H1 (cell line): ENCODE data around the gene SLAIN2. TPM values are rescaled to one million over a fixed set of nuclear protein-coding genes. Genes with fewer than 3 reads are reported as not detected.

Experiments
- CTCF ChIA-PET: fragments of 300-600 bp; sonication (Branson Sonifier 250); formaldehyde crosslinking; loops from one replicate; lab custom pipeline; 2021; ENCODE audit not compliant: partially characterized antibody; lab: Charles Lee
- POLR2A ChIA-PET: fragments of 300-600 bp; sonication (Branson Sonifier 250); formaldehyde crosslinking; loops from one replicate; lab custom pipeline; 2021; ENCODE audit warnings: inconsistent platforms; ENCODE audit not compliant: partially characterized antibody; lab: Charles Lee
- DNase-seq, 2 experiments: peaks; one replicate each; pipeline versions ENCODE4 v3.0.0 to v3.0.0-alpha.2; 2010 to 2022; ENCODE audit warnings: low spot score in 2 of 2, low read depth in 1 of 2, mixed read lengths in 1 of 2
- FAIRE-seq: peaks from 2 replicates; lab custom pipeline; 2011; peaks lifted over from hg19 to GRCh38; lab: Jason Lieb, UNC
- H2AFZ ChIP-seq: 2 replicates; pipeline ENCODE4 v1.8.1; 2012; ENCODE audit warnings: low read length, inconsistent platforms
- H2AK5ac ChIP-seq: 2 replicates; pipeline ENCODE4 v1.6.1; 2013; ENCODE audit warnings: low read depth, low read length
- H2BK120ac ChIP-seq: replicated peaks from 2 replicates; pipeline ENCODE3; 2013; ENCODE audit warnings: low read depth, low read length, inconsistent platforms
- H2BK12ac ChIP-seq: 2 replicates; pipeline ENCODE4 v1.6.1; 2013; ENCODE audit warnings: low read depth, low read length
- H2BK15ac ChIP-seq: 2 replicates; pipeline ENCODE4 v1.6.1; 2013; ENCODE audit warnings: low read length
- H2BK20ac ChIP-seq: 2 replicates; pipeline ENCODE4 v1.6.1; 2013; ENCODE audit warnings: low read length
- H2BK5ac ChIP-seq: 2 replicates; pipeline ENCODE4 v1.6.1; 2013; ENCODE audit warnings: low read depth, low read length
- H3K14ac ChIP-seq: 2 replicates; pipeline ENCODE4 v1.6.1; 2013; ENCODE audit warnings: inconsistent platforms; ENCODE audit not compliant: insufficient read length
- H3K18ac ChIP-seq: 2 replicates; pipeline ENCODE4 v1.6.1; 2013; ENCODE audit warnings: low read length; ENCODE audit errors: extremely low read depth
- H3K23ac ChIP-seq: 2 replicates; pipeline ENCODE4 v1.6.1; 2013; ENCODE audit warnings: inconsistent platforms; ENCODE audit not compliant: insufficient read length
- H3K23me2 ChIP-seq: 2 replicates; pipeline ENCODE4 v1.6.1; 2013; ENCODE audit warnings: low read depth, low read length
- H3K27ac ChIP-seq: 2 replicates; pipeline ENCODE4 v1.6.1; 2011; ENCODE audit warnings: low read depth, low read length, inconsistent platforms
- H3K27me3 ChIP-seq, 4 experiments: replicated peaks in 1 of 4; 1 replicate in 1 of 4; 2 replicates in 3 of 4; pipeline versions ENCODE4 v1.6.1 to v1.8.1; 2011 to 2013; ENCODE audit warnings: low read length in 3 of 4, mild to moderate bottlenecking in 3 of 4, inconsistent platforms in 2 of 4, mixed read lengths in 2 of 4, moderate library complexity in 1 of 4; ENCODE audit not compliant: control insufficient read depth in 3 of 4, insufficient read depth in 3 of 4; ENCODE audit errors: extremely low read depth in 1 of 4
- H3K36me3 ChIP-seq, 4 experiments: 2 replicates each; pipeline versions ENCODE4 v1.6.1 to v1.8.1; 2011 to 2013; ENCODE audit warnings: mild to moderate bottlenecking in 4 of 4, low read length in 3 of 4, moderate library complexity in 2 of 4, control low read depth in 1 of 4, inconsistent platforms in 1 of 4; ENCODE audit not compliant: insufficient read depth in 4 of 4, control insufficient read depth in 2 of 4
- H3K4ac ChIP-seq: replicated peaks from 2 replicates; pipeline ENCODE3; 2013; ENCODE audit warnings: low read length, low read depth, mixed read lengths, inconsistent platforms; ENCODE audit not compliant: insufficient read length
- H3K4me1 ChIP-seq, 4 experiments: replicated peaks in 1 of 4; 1 replicate in 1 of 4; 2 replicates in 3 of 4; pipeline versions ENCODE4 v1.6.1 to v1.8.1; 2011 to 2013; ENCODE audit warnings: low read length in 3 of 4, inconsistent platforms in 2 of 4, mixed read lengths in 1 of 4; ENCODE audit not compliant: insufficient read depth in 4 of 4, control insufficient read depth in 3 of 4
- H3K4me2 ChIP-seq, 2 experiments: 2 replicates each; pipeline versions ENCODE4 v1.6.1 to v1.8.1; 2011 to 2013; ENCODE audit warnings: low read depth in 2 of 2, low read length in 2 of 2, control low read depth in 1 of 2, inconsistent platforms in 1 of 2, mild to moderate bottlenecking in 1 of 2; ENCODE audit not compliant: insufficient read depth in 1 of 2
- H3K4me3 ChIP-seq, 4 experiments: fragments of 200-600, 300-600 bp in 1 of 4; sonication (generic), shearing (Covaris generic), sonication (Bioruptor Twin) in 1 of 4; 2 replicates each; pipeline versions ENCODE4 v1.5.1 to v1.8.1; 2011 to 2016; ENCODE audit warnings: low read length in 4 of 4, low read depth in 3 of 4, control low read depth in 2 of 4, inconsistent platforms in 2 of 4, mild to moderate bottlenecking in 2 of 4, mixed read lengths in 1 of 4, moderate library complexity in 1 of 4; ENCODE audit not compliant: insufficient read depth in 2 of 4; ENCODE audit errors: extremely low read depth in 1 of 4
- H3K56ac ChIP-seq: replicated peaks from 2 replicates; pipeline ENCODE3; 2013; ENCODE audit warnings: low read depth, mild to moderate bottlenecking, mixed read lengths, low read length, inconsistent platforms; ENCODE audit not compliant: insufficient read length
- H3K79me1 ChIP-seq: 2 replicates; pipeline ENCODE4 v1.6.1; 2013; ENCODE audit warnings: low read depth, low read length, control low read depth
- H3K79me2 ChIP-seq, 2 experiments: 2 replicates each; pipeline versions ENCODE4 v1.6.1 to v1.8.1; 2012 to 2013; ENCODE audit warnings: low read length in 2 of 2, mild to moderate bottlenecking in 2 of 2, inconsistent platforms in 1 of 2; ENCODE audit not compliant: insufficient read depth in 2 of 2, control insufficient read depth in 1 of 2
- H3K9ac ChIP-seq, 4 experiments: replicated peaks in 1 of 4; 1 replicate in 1 of 4; 2 replicates in 3 of 4; pipeline versions ENCODE4 v1.6.1 to v1.8.1; 2011 to 2013; ENCODE audit warnings: low read depth in 3 of 4, low read length in 3 of 4, control low read depth in 2 of 4, mild to moderate bottlenecking in 2 of 4, moderate library complexity in 2 of 4, inconsistent platforms in 1 of 4; ENCODE audit errors: extremely low read depth in 1 of 4
- H3K9me3 ChIP-seq, 2 experiments: 2 replicates each; pipeline versions ENCODE4 v1.6.1 to v1.8.1; 2012 to 2013; ENCODE audit warnings: mild to moderate bottlenecking in 2 of 2, moderate library complexity in 2 of 2, control low read depth in 1 of 2, inconsistent platforms in 1 of 2, low read depth in 1 of 2, low read length in 1 of 2, mixed read lengths in 1 of 2; ENCODE audit not compliant: insufficient read depth in 2 of 2
- H4K20me1 ChIP-seq, 2 experiments: replicated peaks in 1 of 2; 2 replicates each; pipeline versions ENCODE3 to v1.8.1; 2011 to 2013; ENCODE audit warnings: inconsistent platforms in 2 of 2, low read length in 2 of 2, mild to moderate bottlenecking in 1 of 2; ENCODE audit not compliant: insufficient read depth in 2 of 2, control insufficient read depth in 1 of 2
- H4K5ac ChIP-seq: 2 replicates; pipeline ENCODE4 v1.6.1; 2013; ENCODE audit warnings: low read length, low read depth, mixed read lengths, inconsistent platforms; ENCODE audit not compliant: insufficient read length
- H4K8ac ChIP-seq: 2 replicates; pipeline ENCODE4 v1.8.0; 2013; ENCODE audit warnings: mild to moderate bottlenecking, moderate library complexity, low read length, inconsistent platforms; ENCODE audit not compliant: insufficient read depth; ENCODE audit errors: extremely low read depth
- H4K91ac ChIP-seq: replicated peaks from 2 replicates; pipeline ENCODE3; 2013; ENCODE audit warnings: low read length, mixed read lengths, inconsistent platforms; ENCODE audit not compliant: insufficient read length
- ASH2L ChIP-seq: fragments of 200-600, 300-600 bp; sonication (generic); IDR thresholded peaks from one replicate; pipeline ENCODE4 v1.7.1; 2017; ENCODE audit warnings: low read length
- E2F6 ChIP-seq: IDR thresholded peaks from 2 replicates; pipeline ENCODE4 v1.6.1; 2012; ENCODE audit warnings: inconsistent platforms
- SRF ChIP-seq: IDR thresholded peaks from 2 replicates; pipeline ENCODE4 v1.6.1; 2011; ENCODE audit warnings: mild to moderate bottlenecking, low read depth, low read length, moderate library complexity
- WGBS, 2 experiments: shearing (Covaris generic) in 1 of 2; methylation state at CpG; one replicate each; pipeline versions ENCODE4 v1.1.6 to v1.1.7; 2013 to 2015; ENCODE audit warnings: low lambda C conversion rate in 2 of 2, mixed read lengths in 2 of 2, inconsistent platforms in 1 of 2, low coverage in 1 of 2, missing lambda C conversion rate in 1 of 2; ENCODE audit not compliant: insufficient replicate concordance in 2 of 2, insufficient coverage in 1 of 2, insufficient read length in 1 of 2; ENCODE audit errors: extremely low coverage in 1 of 2, missing lambda C conversion rate in 1 of 2; 5-methylcytosine and 5-hydroxymethylcytosine counted together
- polyA plus RNA-seq, 7 experiments: library from polyadenylated mRNA; depleted of rRNA in 3 of 7; stranded (reverse) in 5 of 7; unstranded in 2 of 7; fragments of >200 nt in 5 of 7; fragments of 200-250 nt in 2 of 7; gene quantifications; 1 replicate in 5 of 7; 2 replicates in 1 of 7; 4 replicates in 1 of 7; pipeline versions ENCODE4 v1.2.1 to v1.2.3, GENCODE V29; 2011 to 2013; ENCODE audit warnings: missing spikeins in 2 of 7, mixed read lengths in 2 of 7
- total RNA-seq: library from RNA; stranded (reverse); fragmentation: NEBNext Ultra II Directional; extraction: Animal tissue kit (Norgen Biotek cat#: 25700); gene quantifications from 2 replicates; pipeline ENCODE4 v1.2.1, GENCODE V29; 2021

The SLAIN2 gene
- total and polyA plus RNA-seq, 2 of the 8 experiments (the other 6 are each of a cell fraction or from before 2014, with no cell fraction given): 8.2 to 40.0 TPM

- FAIRE-seq: no peak
- Histone ChIP-seq H3K18ac (no peak overlapping the region), H3K27ac (no peak overlapping the region), H3K4ac (no peak overlapping the region), H3K4me1 (peaks cover 0 to 14% (median 2%) of the 10 kb centered on the region in 4 experiments; a peak in 2 of 7 replicates), H3K79me2 (peaks cover 0 to 49% of the 10 kb centered on the region in 2 experiments; a peak in 2 of 4 replicates), H3K36me3 (no peaks in the 10 kb centered on the region), H4K8ac (no peak overlapping the region), H3K23me2 (no peaks in the 10 kb centered on the region), H3K9me3 (no peaks in the 10 kb centered on the region), H3K14ac (no peak overlapping the region), H3K56ac (no peak overlapping the region), H2AK5ac (no peak overlapping the region), H3K9ac (no peak overlapping the region), H3K4me2 (peak overlapping the region in 1 of 2 experiments; percentile 29; a peak in 1 of 4 replicates), H2BK5ac (no peak overlapping the region), H3K4me3 (no peak overlapping the region), H2BK15ac (no peak overlapping the region), H4K91ac (no peak overlapping the region), H4K20me1 (peaks cover 0 to 1% of the 10 kb centered on the region in 2 experiments), H3K79me1 (no peaks in the 10 kb centered on the region; the same call in 1 of the 2 replicates), H3K27me3 (no peaks in the 10 kb centered on the region), H3K23ac (no peak overlapping the region), H2BK12ac (no peak overlapping the region), H2AFZ (no peak overlapping the region), H4K5ac (no peak overlapping the region), H2BK120ac (no peak overlapping the region), H2BK20ac (no peak overlapping the region)
- POLR2A ChIA-PET: no interaction called here
- DNase-seq: no peak
- WGBS, 2 experiments: 96% methylated on average over 1 of the region's 1 CpG; no CpG with 5 or more reads in 1 of the 2 experiments
- CTCF ChIA-PET: interaction anchor here (0.8 kb wide), 1 partner anchor 12 kb away, joined by 3 read pairs; no protein-coding TSS in a partner anchor
- no peak for TF ChIP-seq ASH2L
- no peak for TF ChIP-seq E2F6
- TF ChIP-seq SRF: no peak
Observed at GRCh38 chr4:48370260-48371134, 29.2 kb downstream of the SLAIN2 start.
